NCI-H82 (cell line): ENCODE measurements around the gene RRP9.

Source experiments
- DNase-seq: peaks from one replicate; lab custom pipeline; 2025; lab: John Stamatoyannopoulos, UW

The RRP9 gene

DNA sequence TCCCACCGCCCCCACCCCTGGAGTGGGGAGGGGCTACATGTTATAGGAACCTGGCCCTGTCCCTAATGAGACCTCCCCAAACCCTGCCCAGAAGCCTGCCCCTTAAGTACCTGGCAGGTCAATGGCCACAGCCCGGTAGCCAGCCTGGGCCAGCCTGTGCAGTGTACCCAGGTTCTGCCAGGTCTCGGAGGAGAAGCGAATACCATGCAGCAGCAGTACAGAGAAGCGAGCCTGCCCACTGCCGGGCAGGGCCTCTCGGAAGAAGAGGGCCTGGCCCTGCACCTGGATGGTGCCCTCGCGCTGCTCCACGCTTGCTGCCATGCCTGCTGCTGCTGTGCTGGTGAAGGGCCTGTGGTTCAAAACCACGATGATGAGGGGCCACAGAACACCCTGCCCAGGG, 29.6 kb upstream of the RRP9 start:
- no peak for DNase-seq

DNA sequence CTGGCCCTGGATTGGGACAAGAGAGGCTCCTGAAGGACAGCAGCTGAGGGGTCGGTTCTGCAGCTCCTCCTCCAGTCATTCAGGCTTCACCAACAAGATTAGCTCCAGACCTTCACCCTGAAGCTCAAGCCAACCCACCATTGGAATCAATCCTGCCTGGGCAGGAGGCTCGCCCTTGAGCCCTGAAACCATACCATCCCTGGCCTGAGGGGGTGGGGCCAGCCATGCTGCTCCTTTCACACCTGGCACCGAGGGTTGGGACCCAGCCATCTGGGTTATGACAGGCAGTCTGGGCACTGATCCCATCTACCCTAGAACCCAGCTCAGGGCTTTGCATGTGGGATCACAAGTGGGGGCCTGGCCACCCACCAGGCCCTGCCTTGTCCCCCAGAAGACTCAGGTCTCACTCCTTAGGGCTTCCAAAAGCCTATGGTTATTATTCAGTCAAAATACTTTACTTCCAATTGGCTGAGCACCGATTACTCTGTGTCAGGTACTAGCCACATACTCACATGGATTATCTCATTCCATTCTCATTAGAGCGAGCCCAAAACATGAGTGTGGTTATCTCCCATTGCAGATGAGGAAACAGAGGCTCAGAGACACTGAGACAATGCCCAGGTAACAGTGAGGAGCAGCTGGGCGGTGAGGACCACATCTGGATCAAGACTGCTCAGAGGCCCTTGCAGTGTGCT, 29.0 kb upstream of the RRP9 start:
- DNase-seq: peak; percentile 55

DNA sequence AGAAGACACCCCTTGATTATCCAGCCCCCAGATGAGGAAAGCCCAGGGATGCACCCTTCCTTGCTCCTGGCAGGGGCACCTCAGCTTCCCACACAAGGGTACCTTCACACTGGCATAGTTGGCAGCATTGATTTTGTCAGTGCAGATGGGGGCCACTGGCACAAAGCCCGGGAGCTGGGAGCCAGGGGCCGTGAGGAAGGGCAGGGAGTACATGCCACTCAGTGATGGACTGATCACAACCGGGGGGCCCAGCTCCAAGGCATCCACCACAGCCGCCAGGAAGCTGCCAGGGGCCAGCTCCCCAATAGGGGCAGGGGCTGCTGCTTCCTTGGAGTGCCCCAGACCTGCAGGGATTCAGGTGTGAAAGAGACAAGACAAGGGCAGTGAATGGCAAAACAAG, 28.1 kb upstream of the RRP9 start:
- no peak for DNase-seq

DNA sequence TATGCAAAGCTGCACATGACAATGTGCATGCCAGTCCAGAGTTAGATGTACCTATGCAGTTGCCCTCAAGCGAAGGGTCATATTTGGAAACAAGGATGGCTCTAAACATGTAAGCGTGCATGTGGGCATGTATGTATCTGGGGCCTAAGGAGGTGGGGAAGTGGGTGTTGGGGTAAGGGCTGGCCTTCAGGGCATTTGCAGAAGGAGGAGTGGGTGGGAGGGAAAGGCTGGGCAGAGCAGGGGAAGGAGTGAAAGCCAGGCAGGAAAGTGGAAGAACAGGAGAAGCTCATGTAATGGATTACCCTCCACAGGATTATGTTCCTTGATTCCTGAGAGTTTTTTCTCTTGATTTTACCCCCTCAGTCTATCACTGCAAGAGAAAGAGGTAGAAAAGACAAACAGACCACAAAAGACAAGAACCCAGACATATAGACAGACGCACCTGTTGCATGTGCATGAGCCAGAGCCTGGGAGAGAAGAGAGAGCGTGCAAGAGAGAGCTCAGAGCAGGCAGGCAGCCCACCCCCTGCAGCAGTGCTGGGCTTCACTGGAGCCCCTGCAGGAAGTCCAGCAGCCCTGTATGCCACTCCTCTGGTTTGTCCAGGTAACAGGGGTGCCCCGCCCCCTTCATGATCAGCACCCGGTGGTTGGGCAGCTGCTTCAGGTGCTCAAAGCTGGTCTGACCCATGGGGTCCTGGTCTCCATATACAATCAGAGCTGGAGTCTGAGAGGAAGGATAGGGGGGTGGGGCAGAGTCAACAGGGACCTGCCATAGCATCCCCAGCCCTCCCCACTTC, 27.4 kb upstream of the RRP9 start:
- DNase-seq: peak; percentile 76

DNA sequence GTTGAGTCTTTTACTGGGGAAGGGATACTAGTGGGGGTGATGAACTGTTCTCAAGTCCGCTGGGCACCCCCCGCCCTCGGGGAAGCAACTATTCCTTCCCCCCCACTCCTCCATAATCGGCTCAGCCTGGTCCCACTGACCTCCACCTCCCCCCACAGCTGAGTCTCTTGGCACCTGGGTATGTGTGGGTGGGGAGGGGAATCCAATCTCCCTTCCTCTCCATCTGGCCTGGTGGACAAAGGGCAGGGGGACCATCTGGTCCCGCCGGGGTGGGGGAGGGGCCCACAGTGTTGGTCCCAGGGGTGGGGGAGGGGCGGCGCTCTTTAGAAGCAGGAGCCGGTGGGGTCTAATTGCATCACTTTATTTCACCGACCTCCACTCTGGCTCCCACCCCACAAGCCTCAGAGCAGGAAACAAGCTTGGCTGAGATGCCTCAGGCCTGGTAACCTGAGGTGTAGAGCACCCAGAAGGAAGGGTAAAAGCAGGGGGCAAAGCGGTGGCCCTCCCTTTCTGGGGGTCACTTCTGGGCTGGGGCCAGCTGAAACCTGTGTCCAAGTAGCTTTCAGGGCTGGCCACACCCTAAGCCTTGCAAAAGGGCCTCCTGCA, 26.6 kb upstream of the RRP9 start:
- peak; percentile 99 for DNase-seq

DNA sequence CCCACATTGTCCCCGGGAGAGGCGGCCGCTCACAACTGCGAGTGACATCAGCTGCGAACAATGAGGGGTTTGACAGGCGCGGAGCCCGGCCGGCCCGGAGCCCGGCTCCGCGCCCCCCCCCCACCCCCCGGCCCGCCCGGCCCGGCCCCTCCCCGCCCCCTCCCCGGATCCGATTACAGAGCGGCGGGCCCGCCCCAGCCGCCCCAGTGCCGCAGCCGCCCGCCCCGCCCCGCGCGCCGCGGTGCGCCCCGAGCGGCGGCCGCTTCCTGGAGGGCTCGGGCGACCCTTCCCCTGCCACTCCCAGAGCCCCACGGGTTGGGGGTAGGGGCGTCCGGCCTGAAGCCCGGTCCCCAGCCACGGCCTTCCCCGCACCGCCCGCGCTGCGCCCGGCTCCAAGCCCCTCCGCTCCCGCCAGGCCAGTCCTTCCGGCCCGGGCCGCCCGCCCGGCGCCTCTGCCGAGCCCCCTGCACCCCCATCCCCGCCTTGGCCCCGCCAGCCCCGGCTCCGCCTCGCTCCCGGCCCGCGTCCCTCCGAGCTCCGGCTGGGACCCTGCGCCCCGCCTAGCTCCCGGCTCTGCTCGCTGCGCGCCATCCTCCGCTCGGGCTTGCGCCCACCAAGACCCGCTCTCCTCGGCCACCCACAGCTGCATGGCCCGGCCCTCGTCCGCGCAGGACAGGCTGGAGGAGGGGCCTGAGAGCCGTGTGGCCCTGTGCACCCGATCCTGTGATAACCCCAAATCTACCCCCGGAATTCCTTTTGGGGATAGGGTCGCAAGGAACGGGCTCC, 25.9 kb upstream of the RRP9 start, which contains the start of gene PCBP4:
TSS of gene PCBP4 (minus strand) at position 71 of the 786 bp plus-strand sequence. CDS start 6,214 bp downstream, outside the sequence.
- DNase-seq: peak; percentile 76

DNA sequence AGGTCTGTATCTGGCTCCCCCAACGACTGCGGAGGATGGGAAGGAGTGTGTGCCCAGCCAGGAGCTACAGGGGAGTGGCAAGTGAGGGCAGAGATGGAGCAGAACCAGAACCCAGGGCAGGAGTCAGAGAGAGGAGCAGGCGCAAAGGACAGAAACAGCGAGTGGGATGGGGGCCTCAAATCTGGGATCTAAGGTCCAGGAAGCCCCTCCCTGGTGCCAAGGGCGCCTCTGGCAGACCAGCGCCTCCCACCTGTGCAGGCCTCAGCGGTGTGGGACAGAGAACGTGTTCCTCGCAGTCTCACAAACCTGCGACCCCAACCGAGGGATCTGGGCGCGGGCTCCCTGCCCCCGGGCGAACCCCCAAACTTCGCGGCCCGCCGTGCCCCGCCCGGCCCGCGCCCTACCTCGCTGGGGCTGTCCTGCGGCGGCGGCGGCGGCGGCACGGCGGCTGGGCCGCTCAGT, 25.2 kb upstream of the RRP9 start:
- peak; percentile 59 for DNase-seq

DNA sequence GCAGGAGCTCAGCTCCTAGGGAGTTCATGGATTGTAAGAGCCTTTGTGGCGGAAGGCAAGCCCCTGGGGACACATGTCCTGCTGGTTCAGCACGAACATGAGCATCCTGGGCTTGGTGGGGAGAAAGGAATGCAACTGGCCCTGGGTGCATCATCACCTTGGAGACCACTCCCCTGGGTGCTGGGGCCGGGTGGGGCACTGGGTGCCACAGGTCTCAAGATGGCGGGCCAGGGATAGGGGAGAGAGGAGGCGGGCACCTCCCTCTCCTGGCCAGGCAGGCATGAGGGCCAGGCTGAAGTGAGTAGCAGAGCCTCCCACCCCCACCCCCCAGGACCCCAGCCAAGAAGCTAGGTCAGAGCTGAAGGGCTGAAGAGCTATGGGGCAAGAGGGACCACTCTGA, 24.8 kb upstream of the RRP9 start:
- DNase-seq: peak; percentile 68

DNA sequence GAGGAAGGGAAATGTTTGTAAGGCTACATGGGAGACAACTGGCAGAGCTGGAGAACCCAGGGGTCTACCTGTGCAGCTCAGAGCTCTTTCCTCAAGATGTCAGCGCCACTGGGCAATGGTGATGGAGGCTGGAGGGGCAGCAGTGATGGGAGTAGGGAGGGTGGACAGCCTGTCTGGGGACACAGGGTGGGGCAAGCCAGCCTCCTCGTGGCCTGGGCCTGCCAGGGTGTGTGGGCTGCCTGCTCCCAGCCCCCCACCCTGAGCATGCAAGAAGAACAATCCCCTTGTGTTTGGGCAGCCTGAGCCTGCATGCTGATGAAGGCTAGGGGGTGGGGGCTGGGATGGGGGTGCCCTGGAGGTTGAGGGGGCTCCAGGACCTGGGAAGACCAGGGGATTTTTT, 24.3 kb upstream of the RRP9 start:
- no peak for DNase-seq

DNA sequence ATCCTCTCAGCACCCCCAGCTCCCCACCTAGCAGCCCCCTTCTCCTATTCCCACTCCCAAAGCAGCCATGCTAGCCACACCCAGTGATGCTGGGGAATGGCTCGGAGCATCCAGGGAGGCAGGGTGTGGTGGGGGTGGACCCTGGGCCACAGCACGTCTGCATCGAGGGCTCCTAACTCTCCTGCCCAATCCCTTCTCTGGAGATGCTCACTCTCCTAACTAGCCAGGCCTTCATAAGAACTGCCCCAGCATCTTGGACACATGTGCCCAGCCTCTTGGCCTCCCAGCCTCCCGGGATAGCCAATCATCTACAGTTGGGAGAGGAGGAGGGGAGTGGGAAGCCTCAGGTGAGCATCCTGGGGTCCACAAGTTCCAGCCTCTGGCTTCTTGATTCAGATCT, 22.8 kb upstream of the RRP9 start:
- DNase-seq: peak; percentile 89

DNA sequence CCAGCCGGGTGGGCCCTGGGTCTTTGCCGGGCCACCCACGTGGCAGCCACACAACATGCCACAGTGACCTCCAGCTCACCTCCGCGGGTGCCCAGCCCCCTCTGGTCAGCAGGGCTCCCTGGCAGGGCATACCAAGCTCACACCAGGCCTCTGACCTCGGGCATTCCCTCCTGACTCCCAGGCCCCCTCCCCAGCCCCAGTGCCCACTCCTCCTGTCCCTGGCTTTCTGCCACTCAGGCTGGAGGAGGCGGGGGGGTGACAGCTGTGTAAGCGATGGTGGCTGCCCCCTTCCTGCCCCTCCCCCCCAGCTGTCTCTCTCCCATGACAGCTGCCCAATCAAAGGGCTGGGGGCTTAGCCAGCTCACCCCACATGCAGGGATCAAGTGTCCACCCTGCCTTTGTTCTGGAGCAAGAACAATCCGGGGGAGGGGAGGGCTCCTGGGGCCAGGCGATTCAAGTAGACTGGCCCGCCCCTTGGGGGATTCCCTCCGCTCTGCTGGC, 22.3 kb upstream of the RRP9 start:
- DNase-seq: peak; percentile 98

DNA sequence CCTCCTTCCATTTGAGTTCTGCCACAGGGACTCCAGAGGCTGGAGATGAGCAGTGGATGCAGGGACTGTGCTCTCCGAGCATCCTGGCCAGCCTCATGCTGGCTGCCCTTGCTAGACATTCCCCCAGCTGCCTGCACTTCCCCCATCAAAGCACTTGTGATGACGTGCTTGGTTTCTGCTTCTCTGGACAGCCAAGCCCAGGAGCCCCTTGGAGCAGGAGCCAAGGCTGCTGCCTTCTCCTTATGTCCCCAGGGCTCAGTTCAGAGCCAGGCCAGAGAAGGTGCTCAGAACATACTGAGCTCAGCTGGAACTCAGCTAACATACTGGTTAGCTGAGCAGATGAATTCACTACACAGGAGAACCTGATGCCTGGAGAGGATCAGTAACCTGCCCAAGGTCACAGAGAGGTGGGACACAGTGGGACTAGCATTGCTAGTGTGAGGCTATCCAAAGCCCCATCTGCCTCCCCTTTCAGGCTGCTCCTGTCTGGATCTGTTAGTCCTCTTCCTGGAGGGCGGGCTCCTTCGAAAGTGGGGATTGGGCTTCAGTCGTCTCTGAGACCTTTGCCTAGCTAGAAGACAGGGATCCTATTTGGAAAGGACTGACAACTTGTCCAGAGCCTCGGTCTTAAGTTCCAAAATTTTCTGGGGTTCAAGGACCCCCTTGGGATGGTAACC, 21.3 kb upstream of the RRP9 start:
- peak; percentile 90 for DNase-seq

DNA sequence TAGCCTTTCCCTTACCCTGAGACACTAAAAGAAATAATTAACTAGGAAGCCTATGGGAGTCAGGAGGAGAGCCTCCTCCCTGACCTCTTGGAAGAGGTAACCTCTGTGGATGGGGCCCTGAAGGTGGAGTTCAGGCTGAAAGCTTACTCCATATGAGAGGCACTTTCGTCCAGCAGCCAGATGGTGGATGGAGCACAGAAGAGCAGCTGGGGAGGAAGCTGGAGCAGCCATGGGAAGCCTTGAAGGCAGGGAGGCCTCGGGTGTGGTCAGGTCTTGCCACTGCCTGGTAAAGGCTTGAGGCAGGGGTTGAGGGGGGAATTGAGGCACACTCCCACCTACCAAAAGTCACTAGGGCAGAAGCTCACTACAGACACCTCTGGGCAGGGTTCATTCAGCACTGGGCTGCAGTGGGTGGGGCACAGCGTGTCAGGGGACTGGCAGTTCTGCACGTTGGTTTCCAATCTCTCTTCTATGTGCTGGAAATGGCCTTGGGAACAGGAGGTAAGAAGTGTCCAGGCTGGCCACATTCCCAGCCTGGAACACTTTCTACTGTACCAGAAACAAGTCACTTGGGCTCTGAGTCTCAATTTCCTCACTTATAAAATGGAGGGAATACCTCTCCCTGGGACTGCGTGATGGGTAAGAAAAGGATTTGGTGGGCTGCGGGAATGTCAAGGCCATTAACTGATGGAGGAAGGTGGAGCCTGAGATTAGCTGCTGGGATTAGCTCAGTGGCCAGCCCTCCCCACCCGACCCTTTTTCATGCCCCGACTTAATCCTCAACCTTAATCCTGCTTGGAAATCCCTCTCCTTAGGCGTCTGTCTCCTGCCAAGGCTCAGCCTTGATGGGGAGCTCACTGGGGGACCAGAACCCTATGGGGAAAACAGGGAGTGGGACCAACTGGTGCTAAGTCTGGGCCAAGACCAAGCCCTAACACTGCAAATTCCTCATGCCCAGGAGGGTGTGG, 20.2 kb upstream of the RRP9 start:
- peak; percentile 99 for DNase-seq

DNA sequence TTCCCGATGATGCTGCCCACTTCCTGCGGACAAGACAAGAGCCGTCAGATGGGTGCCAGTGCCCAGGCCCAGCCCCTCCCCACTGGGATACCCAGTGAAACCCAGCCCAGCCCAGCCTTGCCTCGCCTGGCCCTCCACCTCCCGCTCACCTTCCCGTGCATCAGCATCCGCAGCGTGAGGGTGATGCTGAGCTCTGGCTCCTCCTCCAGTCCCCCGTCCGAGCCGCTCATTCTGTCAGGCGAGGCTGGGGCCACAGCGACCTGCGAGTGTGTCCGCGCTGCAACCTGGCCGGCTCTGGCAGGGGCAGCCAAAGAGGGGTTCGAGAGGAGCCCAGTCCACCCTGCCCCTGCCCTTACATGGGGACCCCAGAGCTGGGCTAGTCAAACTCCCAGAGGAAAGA, 19.3 kb upstream of the RRP9 start:
- no peak for DNase-seq

DNA sequence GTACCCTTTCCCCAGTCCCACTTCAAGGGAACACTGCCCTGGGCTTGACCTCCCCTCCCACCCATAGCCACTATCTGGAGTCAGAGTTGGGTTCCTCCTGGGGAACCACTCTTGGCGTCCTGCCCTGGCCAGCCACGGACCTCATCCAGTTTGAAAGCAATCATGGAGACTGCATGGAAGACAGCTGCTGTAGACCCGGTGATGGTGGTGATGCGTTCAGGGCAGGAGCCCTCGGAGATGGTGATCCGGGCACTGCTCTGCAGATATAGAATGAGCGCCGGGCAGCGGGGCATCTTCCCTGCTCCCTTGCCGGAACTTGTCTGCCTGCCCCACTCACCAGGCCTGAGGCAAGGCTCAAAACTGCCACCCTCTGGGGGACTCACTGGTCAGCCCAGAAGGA, 18.7 kb upstream of the RRP9 start:
- DNase-seq: no peak

DNA sequence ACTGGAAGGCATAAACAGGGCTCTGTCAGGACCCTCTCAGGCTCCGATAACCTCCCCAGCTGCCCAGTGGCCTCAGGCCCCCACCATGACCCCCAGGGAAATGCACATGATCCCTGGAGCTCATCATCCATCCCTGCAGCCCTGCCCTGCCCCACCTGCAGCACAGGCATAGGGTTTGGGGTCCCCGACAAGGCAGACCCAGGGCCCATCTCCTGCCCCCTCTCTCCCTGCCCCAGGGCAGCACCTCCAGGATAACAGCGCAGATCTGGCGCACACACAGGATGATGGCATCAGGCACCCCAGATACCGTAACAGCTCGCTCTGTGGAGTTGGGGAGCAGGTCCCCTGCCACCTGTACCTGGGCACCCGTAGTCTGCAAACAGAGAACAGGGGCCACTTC, 17.9 kb upstream of the RRP9 start:
- DNase-seq: no peak

DNA sequence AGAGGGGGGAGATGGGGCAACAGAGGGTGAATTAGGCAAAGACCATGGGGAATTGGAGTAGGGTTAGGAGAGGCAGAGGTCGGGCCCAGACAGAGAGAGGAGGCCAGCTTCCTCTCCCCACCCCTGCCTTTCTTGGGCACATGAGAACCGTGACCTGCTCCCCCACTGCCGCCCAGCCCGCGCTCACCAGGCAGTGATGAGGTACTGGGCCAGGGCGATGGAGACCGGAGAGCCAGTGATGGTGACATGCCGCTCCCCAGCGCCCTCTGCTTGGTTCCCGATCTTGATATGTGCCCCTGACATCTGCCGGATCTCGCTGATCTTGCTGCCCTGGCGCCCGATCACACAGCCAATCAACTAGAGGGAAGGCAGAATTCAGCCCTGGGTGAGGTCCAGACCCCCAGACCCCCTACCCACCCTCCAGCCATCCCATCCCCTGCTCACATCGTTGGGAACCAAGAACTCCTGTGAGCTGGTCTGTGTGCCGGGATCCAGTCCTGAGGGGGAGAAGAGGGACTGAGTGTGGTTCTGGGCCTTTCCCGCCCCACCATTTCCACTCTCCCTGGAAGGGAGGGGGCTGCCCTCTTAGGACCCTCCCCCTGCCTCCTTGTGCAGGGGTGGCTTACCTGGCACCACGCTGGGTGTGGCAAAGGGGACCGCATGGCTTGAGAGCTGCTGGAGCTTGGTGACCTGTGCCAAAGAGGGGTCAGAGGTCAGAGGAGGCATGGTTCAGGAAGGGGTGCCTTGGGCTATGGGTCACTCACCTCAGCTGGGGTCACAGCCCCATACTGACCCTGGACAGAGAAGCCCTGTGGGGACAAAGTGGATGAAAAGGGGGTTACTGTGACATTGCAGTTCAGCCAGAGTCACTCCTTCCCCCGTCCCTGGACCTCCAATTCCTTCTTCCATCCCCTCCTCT, 17.2 kb upstream of the RRP9 start:
- DNase-seq: no peak

DNA sequence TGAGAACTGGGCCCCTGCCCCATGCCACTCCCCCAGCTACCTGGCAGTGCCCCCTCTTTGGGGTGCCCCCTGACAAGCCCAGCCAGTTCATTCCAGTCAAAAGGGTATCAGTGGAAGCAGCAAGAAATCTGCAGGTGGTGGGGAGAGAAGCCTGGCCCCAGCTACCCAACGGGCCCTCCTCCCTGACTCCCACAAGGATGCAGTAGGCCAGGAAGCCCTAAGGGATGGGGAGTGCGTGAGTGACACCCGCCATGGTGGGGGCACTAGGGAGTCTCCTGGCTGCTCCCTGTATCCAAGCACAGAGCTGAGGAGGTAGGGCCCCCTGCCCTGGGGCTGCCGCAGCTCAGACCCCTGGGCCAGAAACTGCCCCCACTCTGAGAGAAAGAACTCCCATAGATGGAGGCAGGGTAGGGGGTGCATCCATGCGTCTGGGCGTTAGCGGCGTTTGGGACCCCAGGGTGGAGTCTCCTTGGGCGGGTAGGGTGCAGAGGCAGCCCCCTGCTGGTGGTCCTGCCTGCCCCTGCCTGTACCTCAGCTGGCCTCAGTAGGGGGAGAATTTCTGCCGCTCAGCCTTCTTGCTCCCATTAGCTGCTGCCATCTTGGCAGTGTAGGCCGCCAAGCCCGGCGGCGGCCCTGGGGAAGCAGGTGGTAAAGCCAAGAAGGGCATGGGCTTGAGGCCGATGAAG, 16.0 kb upstream of the RRP9 start:
- DNase-seq: no peak
